Measurements from ENCODE around the gene OR2C1. TPM values are rescaled to one million over a fixed set of nuclear protein-coding genes. Genes with fewer than 3 reads are reported as not detected.

Gene OR2C1
- total and polyA plus RNA-seq, 2 donors (not counting 1 experiment from before 2014, with no cell fraction given) = 0.17 to 0.31 TPM

GRCh38 chr16:3400779-3401688 lies 45.3 kb downstream of the OR2C1 start, which contains the start of the genes ZNF174 and ZSCAN32:
TSS of gene ZNF174 (plus strand) at chr16:3401215. CDS start at chr16:3402005, 790 bp downstream.
TSS of gene ZSCAN32 (minus strand) at chr16:3401004. CDS start at chr16:3397557, 3,447 bp downstream.
- peaks cover 12% of the 10 kb centered on the region for H3K79me2 ChIP-seq (ENCODE audit: control insufficient read depth, insufficient read depth, low read length)
- H3K4me1 ChIP-seq (ENCODE audit: control insufficient read depth, extremely low read depth, insufficient read depth, low read length) = peaks cover 2% of the 10 kb centered on the region
- no peaks in the 10 kb centered on the region for H3K9me3 ChIP-seq (ENCODE audit: control insufficient read depth, insufficient read depth, low read depth, low read length)
- no peaks in the 10 kb centered on the region for H4K20me1 ChIP-seq (ENCODE audit: control insufficient read depth, extremely low read depth, insufficient read depth, low read length)
- H3K9ac ChIP-seq (ENCODE audit: insufficient read depth, low read length) = peak within 1 kb of the TSS; percentile 87
- peak; percentile 99 for DNase-seq (ENCODE audit: low read depth in 2 of 2)
- H3K27me3 ChIP-seq (ENCODE audit: control insufficient read depth, insufficient read depth, low read length) = no peaks in the 10 kb centered on the region
- H3K36me3 ChIP-seq (ENCODE audit: control insufficient read depth, insufficient read depth, low read length) = peaks cover 9% of the 10 kb centered on the region
- TF ChIP-seq EZH2 (IDR thresholded peaks at IDR 0.05; ENCODE audit: low read length, missing control alignments) = no peak
- TF ChIP-seq CTCF (conservative IDR thresholded peaks at IDR 0.05 in 1 of 2, IDR thresholded peaks at IDR 0.05 in 1 of 2; ENCODE audit: low read depth in 1 of 2, low read length in 2 of 2) = no peak
- peak within 1 kb of the TSS; percentile 91 for H2AFZ ChIP-seq (ENCODE audit: low read length)
- peak within 1 kb of the TSS; percentile 91 to 100 (median 96) for H3K4me3 ChIP-seq (replicated peaks in 1 of 4; ENCODE audit: control extremely low read depth in 1 of 4, insufficient read depth in 1 of 4, low read depth in 3 of 4, low read length in 4 of 4)
- H3K27ac ChIP-seq (ENCODE audit: insufficient read depth, low read length) = peak within 1 kb of the TSS; percentile 86
- H3K4me2 ChIP-seq (ENCODE audit: extremely low read depth, insufficient read depth, low read length) = peak within 1 kb of the TSS; percentile 88

GRCh38 chr16:3401719-3402397 lies 46.2 kb downstream of the OR2C1 start:
- Histone ChIP-seq H3K79me2 (ENCODE audit: control insufficient read depth, insufficient read depth, low read length) (peaks cover 12% of the 10 kb centered on the region), H3K36me3 (ENCODE audit: control insufficient read depth, insufficient read depth, low read length) (peaks cover 9% of the 10 kb centered on the region)

More at GRCh38 chr16:3401719-3402397, 46.2 kb downstream of the OR2C1 start:
- Histone ChIP-seq H3K27me3 (ENCODE audit: control insufficient read depth, insufficient read depth, low read length) (no peaks in the 10 kb centered on the region), H3K9me3 (ENCODE audit: control insufficient read depth, insufficient read depth, low read depth, low read length) (no peaks in the 10 kb centered on the region), H3K4me1 (ENCODE audit: control insufficient read depth, extremely low read depth, insufficient read depth, low read length) (peaks cover 2% of the 10 kb centered on the region), H3K27ac (ENCODE audit: insufficient read depth, low read length) (peak overlapping the region; percentile 68), H3K4me2 (ENCODE audit: extremely low read depth, insufficient read depth, low read length) (peak overlapping the region; percentile 88), H3K4me3 (replicated peaks in 1 of 4; ENCODE audit: control extremely low read depth in 1 of 4, insufficient read depth in 1 of 4, low read depth in 3 of 4, low read length in 4 of 4) (peak overlapping the region; percentile 90 to 100 (median 92)), H4K20me1 (ENCODE audit: control insufficient read depth, extremely low read depth, insufficient read depth, low read length) (no peaks in the 10 kb centered on the region), H2AFZ (ENCODE audit: low read length) (peak overlapping the region; percentile 86), H3K9ac (ENCODE audit: insufficient read depth, low read length) (peak overlapping the region; percentile 78)
- peak; percentile 6 to 40 for DNase-seq (ENCODE audit: low read depth in 2 of 2)
- TF ChIP-seq CTCF (conservative IDR thresholded peaks at IDR 0.05 in 1 of 2, IDR thresholded peaks at IDR 0.05 in 1 of 2; ENCODE audit: low read depth in 1 of 2, low read length in 2 of 2) (no peak), EZH2 (IDR thresholded peaks at IDR 0.05; ENCODE audit: low read length, missing control alignments) (no peak)

Other genes with a start within 250 kb of the OR2C1 start
- 16.0 and 16.4 TPM in 2 replicates for gene ZNF205, start 243.3 kb upstream of the OR2C1 start, total RNA-seq
- 3.4 and 4.4 TPM in 2 replicates for gene ZNF205, start 243.3 kb upstream of the OR2C1 start, polyA plus RNA-seq
- gene ZNF213, start 220.9 kb upstream of the OR2C1 start, total RNA-seq = 5.9 and 8.8 TPM in 2 replicates
- gene ZNF213, start 220.9 kb upstream of the OR2C1 start, polyA plus RNA-seq = 0.43 and 0.52 TPM in 2 replicates
- gene OR1F1, start 167.7 kb upstream of the OR2C1 start, total RNA-seq = not detected in 2 replicates
- 0.07 and 0.23 TPM in 2 replicates for gene OR1F1, start 167.7 kb upstream of the OR2C1 start, polyA plus RNA-seq
- gene ZNF200, start 120.7 kb upstream of the OR2C1 start, total RNA-seq = 8.0 and 8.1 TPM in 2 replicates
- 5.1 and 5.9 TPM in 2 replicates for gene ZNF200, start 120.7 kb upstream of the OR2C1 start, polyA plus RNA-seq
- gene MEFV, start 99.3 kb upstream of the OR2C1 start, total RNA-seq = under 0.01 and 0.17 TPM in 2 replicates
- gene MEFV, start 99.3 kb upstream of the OR2C1 start, polyA plus RNA-seq = not detected in 2 replicates
- gene ZNF263, start 72.4 kb upstream of the OR2C1 start, total RNA-seq = 37.3 and 47.5 TPM in 2 replicates
- gene ZNF263, start 72.4 kb upstream of the OR2C1 start, polyA plus RNA-seq = 9.9 and 11.1 TPM in 2 replicates
- 9.2 and 9.6 TPM in 2 replicates for gene TIGD7, start 50.5 kb upstream of the OR2C1 start, total RNA-seq
- gene TIGD7, start 50.5 kb upstream of the OR2C1 start, polyA plus RNA-seq = 2.2 and 2.9 TPM in 2 replicates
- 19.3 and 24.3 TPM in 2 replicates for gene ZNF75A, start 50.4 kb upstream of the OR2C1 start, total RNA-seq
- 13.4 and 14.4 TPM in 2 replicates for gene ZNF75A, start 50.4 kb upstream of the OR2C1 start, polyA plus RNA-seq
- 10.0 and 13.7 TPM in 2 replicates for gene ZSCAN32, start 45.1 kb downstream of the OR2C1 start, total RNA-seq
- 11.3 and 14.1 TPM in 2 replicates for gene ZSCAN32, start 45.1 kb downstream of the OR2C1 start, polyA plus RNA-seq
- gene ZNF174, start 45.3 kb downstream of the OR2C1 start, total RNA-seq = 6.7 and 9.2 TPM in 2 replicates
- 8.5 and 9.1 TPM in 2 replicates for gene ZNF174, start 45.3 kb downstream of the OR2C1 start, polyA plus RNA-seq
- 1.8 and 2.0 TPM in 2 replicates for gene ZNF597, start 87.6 kb downstream of the OR2C1 start, total RNA-seq
- gene ZNF597, start 87.6 kb downstream of the OR2C1 start, polyA plus RNA-seq = 1.4 and 1.6 TPM in 2 replicates
- gene NAA60, start 87.8 kb downstream of the OR2C1 start, total RNA-seq = 9.2 and 12.6 TPM in 2 replicates
- 20.9 and 33.6 TPM in 2 replicates for gene NAA60, start 87.8 kb downstream of the OR2C1 start, polyA plus RNA-seq
- gene C16orf90, start 139.6 kb downstream of the OR2C1 start, total RNA-seq = not detected in 2 replicates
- not detected in 2 replicates for gene C16orf90, start 139.6 kb downstream of the OR2C1 start, polyA plus RNA-seq
- 21.1 and 22.3 TPM in 2 replicates for gene CLUAP1, start 145.1 kb downstream of the OR2C1 start, total RNA-seq
- gene CLUAP1, start 145.1 kb downstream of the OR2C1 start, polyA plus RNA-seq = 22.7 and 28.0 TPM in 2 replicates
- gene NLRC3, start 221.5 kb downstream of the OR2C1 start, total RNA-seq = under 0.01 and 0.17 TPM in 2 replicates
- not detected in 2 replicates for gene NLRC3, start 221.5 kb downstream of the OR2C1 start, polyA plus RNA-seq

Measured in fibroblast of lung (primary cell).